GM18858 (cell line): ENCODE data around the gene ZDHHC24.

ENCODE experiments used
- ATAC-seq: cut with Tn5 transposase; IDR thresholded peaks from one replicate; pipeline ENCODE4 v1.9.1; 2021; ENCODE audit not compliant: unreplicated experiment

The ZDHHC24 gene

GRCh38 chr11:66505276-66505816 is 40.5 kb downstream of the ZDHHC24 start:
- ATAC-seq: no peak

GRCh38 chr11:66498506-66498905 is 47.3 kb downstream of the ZDHHC24 start:
- ATAC-seq: no peak

- ATAC-seq: no peak
These were observed 48.6 kb downstream of the ZDHHC24 start for GRCh38 chr11:66497206-66497605.

GRCh38 chr11:66495401-66495854 is 50.4 kb downstream of the ZDHHC24 start:
- ATAC-seq: no peak

- no peak for ATAC-seq
These were observed 50.9 kb downstream of the ZDHHC24 start for GRCh38 chr11:66494935-66495334.

GRCh38 chr11:66494458-66494857 is 51.4 kb downstream of the ZDHHC24 start:
- no peak for ATAC-seq

- no peak for ATAC-seq
These were observed 52.7 kb downstream of the ZDHHC24 start for GRCh38 chr11:66493130-66493529.

- ATAC-seq: no peak
These were observed 53.5 kb downstream of the ZDHHC24 start for GRCh38 chr11:66492161-66492865.

GRCh38 chr11:66491315-66491935 is 54.4 kb downstream of the ZDHHC24 start:
- ATAC-seq: no peak

- ATAC-seq: no peak
These were observed 56.2 kb downstream of the ZDHHC24 start for GRCh38 chr11:66489636-66490035.

GRCh38 chr11:66488957-66489356 is 56.9 kb downstream of the ZDHHC24 start:
- no peak for ATAC-seq

- no peak for ATAC-seq
These were observed 61.0 kb downstream of the ZDHHC24 start for GRCh38 chr11:66484806-66485380.

- ATAC-seq: peak; percentile 72
These were observed 65.5 kb downstream of the ZDHHC24 start, which contains the start of gene DPP3 for GRCh38 chr11:66480117-66480938. Gene DPP3 (plus strand): TSS chr11:66480434. CDS start chr11:66482201, 1,767 bp downstream.

GRCh38 chr11:66479394-66480116 is 66.3 kb downstream of the ZDHHC24 start:
- no peak for ATAC-seq

GRCh38 chr11:66478729-66479393 is 67.0 kb downstream of the ZDHHC24 start:
- no peak for ATAC-seq

- no peak for ATAC-seq
These were observed 68.3 kb downstream of the ZDHHC24 start for GRCh38 chr11:66477263-66478201.

GRCh38 chr11:66476841-66477251 is 69.0 kb downstream of the ZDHHC24 start:
- no peak for ATAC-seq

- ATAC-seq: no peak
These were observed 69.5 kb downstream of the ZDHHC24 start for GRCh38 chr11:66476173-66476840.
